Measurements from ENCODE around the gene MARCHF2. TPM values are rescaled to one million over a fixed set of nuclear protein-coding genes. Genes with fewer than 3 reads are reported as not detected.

MARCHF2 gene
- polyA plus RNA-seq, 1 donor from 2014 or later: 35.9 TPM

DNA sequence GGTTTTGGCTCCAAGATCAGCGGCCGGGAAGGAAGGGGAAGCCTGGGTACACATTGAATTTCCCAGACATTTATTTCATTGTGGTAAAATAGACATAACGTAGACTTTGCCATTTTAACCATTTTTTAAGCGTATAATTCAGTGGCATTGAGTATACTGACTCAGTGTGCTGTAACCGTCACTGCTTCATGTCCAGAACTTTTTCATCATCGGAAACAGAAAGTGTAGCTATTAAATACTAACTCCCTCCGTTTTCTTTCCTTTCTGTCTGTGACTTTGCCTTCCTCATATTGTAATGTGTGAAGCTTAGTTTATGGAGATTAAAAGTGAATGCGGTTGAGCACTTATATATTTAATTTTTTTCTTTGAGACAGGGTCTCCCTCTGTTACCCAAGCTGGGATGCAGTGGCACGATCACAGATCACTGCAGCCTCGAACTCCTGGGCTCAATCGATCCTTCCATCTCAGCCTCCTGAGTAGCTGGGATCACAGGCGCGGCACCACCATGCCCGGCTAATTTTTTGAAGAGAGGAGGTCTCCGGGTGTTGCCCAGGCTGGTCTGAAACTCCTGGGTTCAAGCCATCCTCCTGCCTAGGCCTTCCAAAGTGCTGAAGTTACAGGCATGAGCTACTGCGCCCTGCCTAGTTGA, 33.1 kb downstream of the MARCHF2 start:
- Mint-ChIP-seq H3K4me3 (peak overlapping the region; percentile 94 to 99 (median 96)), H3K27ac (peak overlapping the region; percentile 89 to 92 (median 92)), H3K36me3 (peaks cover 4% of the 10 kb centered on the region), H3K27me3 (peaks cover 3% of the 10 kb centered on the region), H3K4me1 (peaks cover 32 to 42% (median 39%) of the 10 kb centered on the region in 3 donors), H3K9me3 (no peaks in the 10 kb centered on the region)

DNA sequence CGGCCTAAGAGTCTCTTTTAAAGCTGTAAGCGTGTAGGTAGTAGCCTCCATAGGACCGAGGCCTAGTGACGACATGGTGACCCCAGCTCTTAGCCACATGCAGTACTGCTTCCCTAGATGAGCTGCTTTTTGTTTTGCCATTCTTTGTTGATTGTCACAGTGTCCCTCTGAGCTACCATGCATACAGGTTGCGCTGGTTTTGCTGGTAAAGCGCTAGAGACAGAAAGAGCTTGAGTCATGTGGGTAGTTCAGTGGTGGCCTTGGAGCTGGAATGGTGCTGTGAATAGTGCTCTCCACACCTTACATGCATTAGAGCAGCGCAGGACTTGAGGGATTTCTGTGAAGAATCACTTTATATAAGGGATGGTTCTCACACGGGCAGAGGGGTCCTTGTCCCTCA, 36.7 kb downstream of the MARCHF2 start:
- Mint-ChIP-seq H3K27ac (peak overlapping the region in 2 of 3 donors; percentile 46 to 77), H3K4me3 (peak overlapping the region in 3 of 4 donors; percentile 43 to 72 (median 69)), H3K9me3 (no peaks in the 10 kb centered on the region), H3K36me3 (peaks cover 4% of the 10 kb centered on the region), H3K27me3 (peaks cover 1% of the 10 kb centered on the region), H3K4me1 (peaks cover 52 to 66% (median 62%) of the 10 kb centered on the region in 3 donors)

DNA sequence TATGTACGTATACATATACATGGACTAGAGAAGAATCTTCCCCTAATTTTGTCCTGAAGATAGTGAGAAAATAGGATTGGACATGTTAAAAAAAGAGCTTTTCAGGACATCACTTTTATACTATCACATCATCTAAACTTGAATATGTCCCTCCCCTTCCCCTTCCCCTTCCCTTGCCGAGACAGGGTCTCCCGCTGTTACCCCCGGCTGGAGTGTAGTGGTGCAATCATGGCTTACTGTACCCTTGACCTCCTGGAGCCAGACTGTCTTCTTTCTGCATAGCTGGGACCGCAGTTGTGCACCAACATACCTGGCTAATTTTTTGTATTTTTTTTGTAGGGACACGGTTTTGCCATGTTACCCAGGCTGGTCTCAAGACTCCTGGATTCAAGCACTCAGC, 38.3 kb downstream of the MARCHF2 start:
- Mint-ChIP-seq H3K4me1 (peaks cover 54 to 69% (median 68%) of the 10 kb centered on the region in 3 donors), H3K27me3 (peaks cover 1% of the 10 kb centered on the region), H3K9me3 (no peaks in the 10 kb centered on the region), H3K36me3 (peaks cover 8% of the 10 kb centered on the region), H3K4me3 (peak overlapping the region in 2 of 4 donors; percentile 45 to 75), H3K27ac (peak overlapping the region in 2 of 3 donors; percentile 9 to 56)

DNA sequence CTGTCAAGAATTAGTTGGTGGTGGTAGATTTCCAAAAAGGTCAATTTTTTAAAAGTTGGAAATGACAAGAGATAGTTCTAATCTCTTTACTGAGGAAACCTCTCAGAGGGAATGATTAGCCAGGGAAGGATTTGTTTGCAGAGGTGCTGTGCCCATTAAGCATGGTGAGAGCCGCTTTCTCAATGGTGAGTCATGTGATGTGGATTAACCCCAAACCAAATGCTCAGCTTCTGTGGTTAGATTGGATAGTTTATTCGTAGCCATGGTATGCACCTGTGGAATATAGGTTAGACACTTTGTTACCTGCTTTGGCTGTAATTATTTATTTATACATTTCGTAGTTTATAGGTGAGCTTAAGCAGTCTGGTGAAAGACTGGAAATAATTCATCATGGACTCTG, 38.8 kb downstream of the MARCHF2 start:
- Mint-ChIP-seq H3K36me3 (peaks cover 8% of the 10 kb centered on the region), H3K4me3 (peak overlapping the region in 3 of 4 donors; percentile 12 to 75 (median 53)), H3K27me3 (peaks cover 1% of the 10 kb centered on the region), H3K4me1 (peaks cover 56 to 71% (median 70%) of the 10 kb centered on the region in 3 donors), H3K9me3 (no peaks in the 10 kb centered on the region), H3K27ac (peak overlapping the region in 2 of 3 donors; percentile 39 to 56)

DNA sequence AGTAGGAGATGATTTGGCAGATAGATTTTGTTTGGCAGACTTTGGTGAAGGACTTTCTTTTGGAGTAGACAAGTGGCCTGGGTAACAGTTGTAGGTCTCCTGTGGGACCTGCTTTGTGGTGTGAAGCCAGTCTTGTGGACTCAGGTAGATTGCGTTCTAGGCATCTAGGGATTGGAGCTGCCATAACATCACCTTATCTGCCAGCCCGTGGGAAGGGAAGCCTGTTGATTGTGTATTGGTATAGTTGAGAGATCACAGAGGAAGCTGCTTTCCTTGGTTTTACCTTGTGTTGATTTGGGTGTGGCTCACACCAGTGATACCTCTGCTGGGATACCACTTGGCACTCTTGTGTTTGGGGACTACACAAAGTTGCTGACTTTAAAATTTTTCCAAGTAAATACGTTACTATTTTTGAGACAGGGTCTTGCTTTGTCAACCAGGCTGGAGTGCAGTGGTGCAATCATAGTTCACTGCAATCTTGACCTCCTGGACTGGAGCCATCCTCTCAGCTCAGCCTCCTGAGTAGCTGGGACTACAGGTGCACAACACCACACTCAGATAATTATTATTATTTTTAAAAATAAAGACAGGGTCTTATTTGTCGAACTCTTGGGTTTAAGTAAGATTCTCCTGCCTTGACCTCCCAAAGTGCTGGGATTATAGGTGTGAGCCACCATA, 39.5 kb downstream of the MARCHF2 start:
- H3K9me3 Mint-ChIP-seq: no peaks in the 10 kb centered on the region
- peak overlapping the region in 2 of 3 donors; percentile 39 to 56 for H3K27ac Mint-ChIP-seq
- peak overlapping the region in 2 of 4 donors; percentile 50 to 75 for H3K4me3 Mint-ChIP-seq
- H3K4me1 Mint-ChIP-seq: peaks cover 52 to 70% (median 66%) of the 10 kb centered on the region in 3 donors
- H3K27me3 Mint-ChIP-seq: no peaks in the 10 kb centered on the region
- H3K36me3 Mint-ChIP-seq: peaks cover 3% of the 10 kb centered on the region

DNA sequence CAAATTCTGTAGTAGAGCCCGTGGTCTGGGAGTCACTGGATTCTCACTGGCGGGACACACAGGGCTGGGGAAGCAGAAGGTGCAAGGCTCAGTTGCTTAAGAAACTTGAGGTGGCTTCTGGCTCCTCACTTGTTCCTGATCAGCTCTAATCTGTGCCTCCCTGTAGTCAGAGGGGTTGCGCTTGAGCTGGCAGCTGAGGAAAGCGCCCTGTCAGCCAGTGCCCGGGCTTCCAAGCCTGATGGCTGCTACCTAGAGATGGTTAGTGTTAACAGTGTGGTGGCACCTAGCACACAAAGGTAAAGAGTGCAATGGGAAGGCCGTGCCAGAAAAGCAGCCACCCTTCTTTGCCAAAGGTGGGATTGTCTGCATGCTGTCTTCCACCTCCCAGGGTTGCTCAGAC, 40.5 kb downstream of the MARCHF2 start:
- Mint-ChIP-seq H3K27me3 (no peaks in the 10 kb centered on the region), H3K36me3 (peaks cover 3% of the 10 kb centered on the region), H3K4me3 (peak overlapping the region in 2 of 4 donors; percentile 12 to 50)

DNA sequence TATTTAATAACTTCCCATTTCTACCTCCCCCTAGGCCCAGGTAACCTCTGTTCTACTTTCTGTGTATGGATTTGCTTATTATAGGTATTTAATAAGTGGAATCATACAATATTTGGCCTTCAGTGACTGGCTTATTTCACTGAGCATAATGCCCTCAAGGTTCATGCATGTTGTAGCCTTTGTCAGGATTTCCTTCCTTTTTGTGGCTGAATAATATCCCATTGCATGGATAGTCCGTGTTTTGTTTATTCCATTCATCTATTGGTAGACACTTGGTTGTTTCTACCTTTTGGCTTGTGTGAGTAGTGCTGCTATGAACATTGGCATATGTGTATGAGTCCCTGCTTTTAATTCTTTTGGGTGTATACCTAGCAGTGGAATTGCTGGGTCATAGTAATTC, 41.1 kb downstream of the MARCHF2 start:
- H3K4me3 Mint-ChIP-seq: peak overlapping the region in 2 of 4 donors; percentile 11 to 50
- no peaks in the 10 kb centered on the region for H3K27me3 Mint-ChIP-seq
- H3K36me3 Mint-ChIP-seq: peaks cover 3% of the 10 kb centered on the region
- H3K9me3 Mint-ChIP-seq: no peaks in the 10 kb centered on the region
- H3K4me1 Mint-ChIP-seq: peaks cover 58 to 71% (median 69%) of the 10 kb centered on the region in 3 donors
- peak overlapping the region in 2 of 3 donors; percentile 11 to 77 for H3K27ac Mint-ChIP-seq

More for the DNA sequence above, 40.5 kb downstream of the MARCHF2 start:
- H3K9me3 Mint-ChIP-seq: no peaks in the 10 kb centered on the region
- H3K27ac Mint-ChIP-seq: peak overlapping the region in 2 of 3 donors; percentile 11 to 77
- peaks cover 57 to 75% (median 70%) of the 10 kb centered on the region in 3 donors for H3K4me1 Mint-ChIP-seq

DNA sequence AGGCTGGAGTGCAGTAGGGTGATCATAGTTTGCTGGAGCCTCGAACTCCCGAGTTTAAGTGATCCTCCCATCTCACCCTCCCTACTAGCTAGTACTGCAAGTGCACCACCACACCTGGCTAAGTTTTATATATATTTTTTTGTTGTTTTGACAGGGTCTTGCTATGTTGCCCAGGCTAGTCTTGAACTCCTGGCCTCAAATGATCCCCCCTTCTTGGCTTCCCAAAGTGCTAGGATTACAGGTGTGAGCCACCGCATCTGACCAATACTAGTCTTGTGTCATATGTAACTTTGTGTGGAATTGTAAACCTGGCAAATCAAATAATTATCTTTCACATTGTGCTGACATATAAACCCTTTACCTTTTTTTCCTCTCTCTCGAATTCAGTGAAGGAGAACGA, 41.9 kb downstream of the MARCHF2 start:
- Mint-ChIP-seq H3K36me3 (peaks cover 3% of the 10 kb centered on the region), H3K27ac (peak overlapping the region; percentile 40 to 63 (median 56)), H3K27me3 (no peaks in the 10 kb centered on the region), H3K9me3 (no peaks in the 10 kb centered on the region), H3K4me3 (peak overlapping the region in 1 of 4 donors; percentile 58), H3K4me1 (peaks cover 66 to 74% (median 72%) of the 10 kb centered on the region in 3 donors)

DNA sequence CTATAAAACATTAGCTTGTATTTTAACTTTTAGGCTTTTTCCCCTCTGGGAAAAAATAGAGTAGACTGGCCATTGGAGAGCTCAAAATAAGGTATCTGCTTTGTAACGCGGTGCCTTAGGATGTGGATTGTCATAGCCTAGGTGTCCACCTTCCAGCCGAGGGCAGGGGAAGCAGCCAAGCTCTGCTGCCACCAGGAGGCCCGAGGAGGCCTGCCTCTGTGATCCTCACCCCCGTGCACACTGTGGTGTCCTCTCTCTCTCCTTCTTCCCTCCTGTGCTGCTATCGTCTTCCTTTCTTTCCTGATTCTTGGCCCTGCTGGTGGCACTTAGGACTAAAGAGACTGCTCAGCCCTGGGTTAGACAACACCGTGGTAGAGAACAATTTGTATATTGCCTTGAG, 43.0 kb downstream of the MARCHF2 start:
- Mint-ChIP-seq H3K9me3 (no peaks in the 10 kb centered on the region), H3K4me1 (peaks cover 71 to 79% (median 74%) of the 10 kb centered on the region in 3 donors), H3K4me3 (peak overlapping the region in 2 of 4 donors; percentile 49 to 58), H3K27ac (peak overlapping the region in 2 of 3 donors; percentile 3 to 61), H3K27me3 (no peaks in the 10 kb centered on the region), H3K36me3 (peaks cover 3% of the 10 kb centered on the region)

DNA sequence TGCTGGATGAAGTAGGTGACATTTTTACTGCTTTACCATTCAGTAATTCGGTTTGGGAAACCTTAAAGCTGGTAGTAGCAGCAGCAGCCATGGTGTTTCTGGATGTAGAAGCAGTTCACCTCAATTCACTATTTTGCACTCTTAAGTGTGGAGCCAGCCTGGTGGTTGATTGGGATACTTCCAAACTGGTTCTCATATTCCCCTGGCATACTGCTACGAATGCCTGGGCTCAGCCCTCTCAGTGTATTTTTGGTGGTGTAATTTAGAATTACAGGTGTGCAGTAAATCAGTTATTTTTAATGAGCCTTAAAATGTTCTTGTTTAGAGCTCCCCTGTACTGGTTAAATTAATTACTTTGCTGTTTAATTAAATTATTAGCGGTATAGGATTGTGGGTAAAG, 44.1 kb downstream of the MARCHF2 start:
- Mint-ChIP-seq H3K36me3 (peaks cover 3% of the 10 kb centered on the region), H3K9me3 (no peaks in the 10 kb centered on the region), H3K4me3 (peak overlapping the region in 1 of 4 donors; percentile 52), H3K4me1 (peaks cover 65 to 73% (median 70%) of the 10 kb centered on the region in 3 donors), H3K27me3 (no peaks in the 10 kb centered on the region), H3K27ac (peak overlapping the region in 2 of 3 donors; percentile 2 to 64)

DNA sequence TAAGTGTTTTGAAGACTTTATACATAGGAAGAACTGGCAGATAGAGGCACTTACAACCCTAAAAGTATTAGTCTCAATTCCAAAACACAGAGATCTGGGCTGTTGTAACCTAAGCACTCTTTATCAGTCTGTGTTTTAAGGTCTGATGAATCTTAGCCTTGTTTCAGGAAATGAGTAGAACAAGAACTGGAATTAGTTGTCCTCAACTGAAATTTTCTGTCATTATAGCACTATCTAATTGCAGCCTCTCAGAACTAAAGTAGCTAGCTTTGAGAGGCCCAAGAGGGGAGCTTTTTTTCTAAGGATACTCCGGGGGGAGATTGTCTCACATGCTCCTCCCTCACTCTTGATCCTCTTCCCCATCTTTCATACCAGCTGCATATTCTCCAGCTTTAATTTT, 44.7 kb downstream of the MARCHF2 start:
- Mint-ChIP-seq H3K36me3 (peaks cover 3% of the 10 kb centered on the region), H3K27ac (peak overlapping the region in 2 of 3 donors; percentile 2 to 64), H3K4me3 (peak overlapping the region in 2 of 4 donors; percentile 8 to 52), H3K27me3 (no peaks in the 10 kb centered on the region), H3K9me3 (no peaks in the 10 kb centered on the region), H3K4me1 (peaks cover 69 to 72% (median 69%) of the 10 kb centered on the region in 3 donors)

DNA sequence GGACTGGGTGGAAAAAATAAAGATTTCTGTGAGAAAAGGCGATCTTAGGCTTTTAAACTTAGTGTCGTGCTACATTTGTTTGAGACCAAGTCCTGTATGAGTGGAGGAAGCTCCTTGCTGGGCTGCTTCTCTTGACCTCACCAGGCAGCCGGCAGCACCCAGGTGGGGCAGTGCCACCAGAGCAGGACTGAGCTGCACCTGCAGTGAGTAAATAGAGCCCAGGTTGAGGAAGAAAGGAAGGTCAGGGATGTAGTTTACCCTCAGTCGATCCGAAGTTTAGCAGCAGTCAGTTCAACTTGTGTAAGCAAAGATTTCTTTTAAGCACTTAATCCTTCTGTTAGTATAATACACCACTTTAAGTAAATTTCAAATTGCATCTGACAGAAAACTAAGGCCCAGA, 45.3 kb downstream of the MARCHF2 start:
- Mint-ChIP-seq H3K4me1 (peaks cover 67 to 74% (median 73%) of the 10 kb centered on the region in 3 donors), H3K27ac (peak overlapping the region in 2 of 3 donors; percentile 2 to 54), H3K9me3 (no peaks in the 10 kb centered on the region), H3K27me3 (no peaks in the 10 kb centered on the region), H3K36me3 (peaks cover 3% of the 10 kb centered on the region), H3K4me3 (peak overlapping the region in 1 of 4 donors; percentile 80)

DNA sequence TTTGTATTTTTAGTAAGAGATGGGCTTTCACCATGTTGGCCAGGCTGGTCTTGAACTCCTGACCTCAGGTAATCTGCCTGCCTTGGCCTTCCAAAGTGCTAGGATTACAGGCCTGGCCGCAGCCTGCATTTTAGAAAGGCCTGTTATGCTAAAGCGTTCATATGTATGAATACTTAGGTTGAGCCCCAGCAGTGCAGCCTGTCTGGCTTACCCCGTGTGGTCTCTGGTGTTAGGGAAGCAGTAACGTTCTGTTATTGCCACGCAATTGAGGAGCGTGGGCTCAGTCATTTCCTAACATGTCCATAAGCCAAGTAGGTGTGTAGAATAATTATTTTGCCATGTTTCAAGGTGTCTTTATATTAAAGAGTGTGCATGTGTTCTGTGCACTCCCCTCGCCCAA, 46.0 kb downstream of the MARCHF2 start:
- Mint-ChIP-seq H3K9me3 (no peaks in the 10 kb centered on the region), H3K4me1 (peaks cover 63 to 70% (median 68%) of the 10 kb centered on the region in 3 donors), H3K36me3 (peaks cover 3% of the 10 kb centered on the region), H3K27me3 (no peaks in the 10 kb centered on the region), H3K4me3 (no peak overlapping the region), H3K27ac (peak overlapping the region in 2 of 3 donors; percentile 2 to 39)

DNA sequence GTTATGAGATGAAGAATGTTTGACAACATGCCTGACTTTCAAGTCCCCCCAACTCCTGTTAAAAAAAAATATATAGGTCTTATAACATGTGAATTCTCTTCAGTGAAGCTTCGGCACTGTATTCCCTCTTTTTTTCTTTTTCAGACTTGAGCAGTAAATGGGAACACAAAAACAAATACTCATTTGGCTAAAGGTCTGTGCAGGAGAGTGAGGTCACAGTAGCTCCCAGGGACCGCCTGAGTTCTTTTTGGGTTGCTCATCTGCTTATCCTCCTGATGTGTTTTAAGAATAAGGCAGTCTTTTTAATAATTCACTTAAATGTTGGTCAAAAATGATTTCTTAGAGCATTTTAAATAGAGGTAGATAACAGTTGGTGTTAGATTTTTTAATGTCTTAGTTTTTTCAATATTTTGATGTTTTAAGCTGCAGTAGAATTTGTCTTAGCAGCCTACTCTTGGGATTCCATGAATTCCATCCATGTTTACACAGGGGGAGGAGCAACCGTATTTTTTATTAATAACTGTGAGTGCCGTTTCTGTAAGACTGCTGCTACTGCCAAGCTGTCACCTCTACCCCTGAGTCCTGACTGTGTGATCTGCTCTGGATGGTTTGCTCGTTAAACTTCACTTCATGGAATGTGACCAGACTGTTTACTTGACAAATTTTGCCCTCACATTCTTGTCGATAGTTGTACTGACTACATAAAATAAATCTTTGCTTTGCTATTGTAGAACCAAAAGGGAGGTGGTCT, 46.6 kb downstream of the MARCHF2 start:
- Mint-ChIP-seq H3K4me1 (peaks cover 57 to 65% (median 62%) of the 10 kb centered on the region in 3 donors), H3K36me3 (peaks cover 3% of the 10 kb centered on the region), H3K4me3 (peak overlapping the region in 2 of 4 donors; percentile 81), H3K9me3 (no peaks in the 10 kb centered on the region), H3K27me3 (no peaks in the 10 kb centered on the region), H3K27ac (peak overlapping the region in 2 of 3 donors; percentile 6 to 39)

All from IgD-negative memory B cell (primary cell).